ENCODE data around the gene LRTM2.

Gene LRTM2

GRCh38 chr12:1803736-1804135 lies 16.6 kb upstream of the LRTM2 start:
- Histone ChIP-seq H3K4me1 (ENCODE audit: insufficient read depth, low read length, poor library complexity, severe bottlenecking) (peaks cover 24% of the 10 kb centered on the region), H3K9ac (ENCODE audit: low read depth, low read length, poor library complexity, severe bottlenecking) (no peak overlapping the region), H3K9me3 (ENCODE audit: insufficient read depth, low read depth, low read length) (no peaks in the 10 kb centered on the region)

DNA sequence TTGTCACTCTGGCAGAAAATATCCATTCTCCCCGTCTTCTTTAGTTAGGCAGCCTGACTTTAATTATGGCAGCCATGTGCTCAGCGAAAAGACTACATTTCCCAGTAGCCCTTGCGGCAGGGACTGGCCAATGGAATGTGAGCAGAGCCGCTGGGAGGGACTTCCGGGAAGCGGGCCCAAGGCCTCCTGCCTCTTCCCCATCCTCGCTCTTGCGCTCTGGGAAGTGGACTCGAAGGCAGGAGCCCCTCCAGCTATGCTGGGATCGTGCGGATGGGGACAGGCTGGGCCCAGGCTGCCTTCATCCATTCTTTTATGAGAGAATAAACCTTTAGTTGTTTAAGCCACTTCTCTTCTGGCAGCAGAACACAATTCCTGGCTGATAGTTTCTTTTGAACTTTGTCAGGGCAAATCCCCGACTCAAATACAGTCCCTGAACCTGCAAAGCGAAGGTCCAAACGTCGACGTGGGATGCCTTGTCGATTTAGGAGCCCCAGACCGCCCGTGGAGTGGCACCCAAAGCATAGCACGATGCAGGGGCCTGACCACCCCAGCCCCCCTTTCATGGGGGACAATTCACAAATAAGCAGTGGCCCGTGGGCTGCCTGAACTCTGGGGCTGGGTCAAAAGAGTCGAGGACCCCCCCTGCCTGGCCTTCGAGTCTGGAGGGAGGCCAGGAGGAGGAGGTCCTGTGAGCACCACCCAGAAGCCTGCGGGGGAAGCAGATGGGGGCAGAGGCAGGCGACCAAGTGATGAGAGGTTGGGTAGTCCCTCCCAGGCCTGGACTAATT lies 15.6 kb upstream of the LRTM2 start:
- H3K4me3 ChIP-seq (ENCODE audit: low read length, poor library complexity, severe bottlenecking) = no peak overlapping the region
- TF ChIP-seq EZH2phosphoT487 (IDR thresholded peaks at IDR 0.05; ENCODE audit: borderline replicate concordance) (no peak), CTCF (conservative IDR thresholded peaks at IDR 0.05; ENCODE audit: low read length) (no peak)
- peak overlapping the region; percentile 11 for H3K9ac ChIP-seq (ENCODE audit: low read depth, low read length, poor library complexity, severe bottlenecking)
- no peaks in the 10 kb centered on the region; the same call in 1 of the 2 replicates for H3K79me2 ChIP-seq (ENCODE audit: insufficient read depth, low read length)
- H3K27me3 ChIP-seq (ENCODE audit: insufficient read depth, low read length, poor library complexity, severe bottlenecking) = no peaks in the 10 kb centered on the region
- no peaks in the 10 kb centered on the region for H3K36me3 ChIP-seq (ENCODE audit: insufficient read depth, low read length)
- no peaks in the 10 kb centered on the region for H3K9me2 ChIP-seq (replicated peaks; ENCODE audit: low read depth, low read length)
- no peaks in the 10 kb centered on the region for H3K9me3 ChIP-seq (ENCODE audit: insufficient read depth, low read depth, low read length)
- H3F3A ChIP-seq (ENCODE audit: low read depth) = no peaks in the 10 kb centered on the region
- peak overlapping the region; percentile 77 for H2AFZ ChIP-seq (ENCODE audit: low read length)
- H3K4me2 ChIP-seq (ENCODE audit: low read depth, low read length, poor library complexity, severe bottlenecking) = peak overlapping the region; percentile 41
- H3K4me1 ChIP-seq (ENCODE audit: insufficient read depth, low read length, poor library complexity, severe bottlenecking) = peaks cover 35% of the 10 kb centered on the region
- H4K20me1 ChIP-seq (ENCODE audit: insufficient read depth, low read length, poor library complexity, severe bottlenecking) = no peaks in the 10 kb centered on the region

More at GRCh38 chr12:1803736-1804135, 16.6 kb upstream of the LRTM2 start:
- H3K9me2 ChIP-seq (replicated peaks; ENCODE audit: low read depth, low read length) = no peaks in the 10 kb centered on the region
- no peaks in the 10 kb centered on the region for H3K27me3 ChIP-seq (ENCODE audit: insufficient read depth, low read length, poor library complexity, severe bottlenecking)
- no peaks in the 10 kb centered on the region for H4K20me1 ChIP-seq (ENCODE audit: insufficient read depth, low read length, poor library complexity, severe bottlenecking)
- no peak overlapping the region for H3K4me3 ChIP-seq (ENCODE audit: low read length, poor library complexity, severe bottlenecking)
- H3F3A ChIP-seq (ENCODE audit: low read depth) = no peaks in the 10 kb centered on the region
- H2AFZ ChIP-seq (ENCODE audit: low read length) = no peak overlapping the region
- H3K4me2 ChIP-seq (ENCODE audit: low read depth, low read length, poor library complexity, severe bottlenecking) = no peak overlapping the region
- TF ChIP-seq CTCF (conservative IDR thresholded peaks at IDR 0.05; ENCODE audit: low read length) = no peak
- no peaks in the 10 kb centered on the region for H3K36me3 ChIP-seq (ENCODE audit: insufficient read depth, low read length)
- no peaks in the 10 kb centered on the region for H3K79me2 ChIP-seq (ENCODE audit: insufficient read depth, low read length)

GRCh38 chr12:1805441-1806081 lies 14.8 kb upstream of the LRTM2 start:
- H3K9me3 ChIP-seq (ENCODE audit: insufficient read depth, low read depth, low read length) = no peaks in the 10 kb centered on the region
- H3K9ac ChIP-seq (ENCODE audit: low read depth, low read length, poor library complexity, severe bottlenecking) = peak overlapping the region; percentile 51
- H3K4me1 ChIP-seq (ENCODE audit: insufficient read depth, low read length, poor library complexity, severe bottlenecking) = peaks cover 42% of the 10 kb centered on the region
- TF ChIP-seq CTCF (conservative IDR thresholded peaks at IDR 0.05; ENCODE audit: low read length) (no peak), EZH2phosphoT487 (IDR thresholded peaks at IDR 0.05; ENCODE audit: borderline replicate concordance) (no peak)
- no peaks in the 10 kb centered on the region for H3K27me3 ChIP-seq (ENCODE audit: insufficient read depth, low read length, poor library complexity, severe bottlenecking)
- H4K20me1 ChIP-seq (ENCODE audit: insufficient read depth, low read length, poor library complexity, severe bottlenecking) = no peaks in the 10 kb centered on the region
- no peaks in the 10 kb centered on the region for H3K9me2 ChIP-seq (replicated peaks; ENCODE audit: low read depth, low read length)
- no peak overlapping the region for H2AFZ ChIP-seq (ENCODE audit: low read length)
- no peaks in the 10 kb centered on the region for H3K36me3 ChIP-seq (ENCODE audit: insufficient read depth, low read length)
- H3F3A ChIP-seq (ENCODE audit: low read depth) = no peaks in the 10 kb centered on the region
- peaks cover 7% of the 10 kb centered on the region; the same call in 1 of the 2 replicates for H3K79me2 ChIP-seq (ENCODE audit: insufficient read depth, low read length)
- H3K4me3 ChIP-seq (ENCODE audit: low read length, poor library complexity, severe bottlenecking) = no peak overlapping the region
- H3K4me2 ChIP-seq (ENCODE audit: low read depth, low read length, poor library complexity, severe bottlenecking) = no peak overlapping the region
